Sigmoid colon (tissue), 3 donors: Measurements from ENCODE around the gene TFEB.

Experiments
- CTCF ChIP-seq, 4 experiments: fragments of 450-650 bp in 3 of 4; fragments of 200-600 bp in 1 of 4; IDR thresholded peaks; one replicate each; pipeline ENCODE4 v1.5.1; 2016 to 2019; ENCODE audit warnings: antibody characterized with exemption in 4 of 4, mild to moderate bottlenecking in 3 of 4, moderate library complexity in 2 of 4
- POLR2A ChIP-seq, 2 donors: fragments of 450-650 bp; IDR thresholded peaks; one replicate each; pipeline ENCODE4 v1.6.1; 2016; ENCODE audit warnings: antibody characterized with exemption in 2 of 2, mild to moderate bottlenecking in 2 of 2, moderate library complexity in 2 of 2

- no peak for TF ChIP-seq CTCF (IDR thresholded peaks at IDR 0.05)
- no peak for TF ChIP-seq POLR2A (IDR thresholded peaks at IDR 0.05)
Measured at GRCh38 chr6:41682497-41683272, 52.7 kb downstream of the TFEB start.
